Measurements from ENCODE around the gene HOXC9.
A peak's percentile ranks its signal among the peaks of the same experiment; 100 is the strongest.

The HOXC9 gene

DNA sequence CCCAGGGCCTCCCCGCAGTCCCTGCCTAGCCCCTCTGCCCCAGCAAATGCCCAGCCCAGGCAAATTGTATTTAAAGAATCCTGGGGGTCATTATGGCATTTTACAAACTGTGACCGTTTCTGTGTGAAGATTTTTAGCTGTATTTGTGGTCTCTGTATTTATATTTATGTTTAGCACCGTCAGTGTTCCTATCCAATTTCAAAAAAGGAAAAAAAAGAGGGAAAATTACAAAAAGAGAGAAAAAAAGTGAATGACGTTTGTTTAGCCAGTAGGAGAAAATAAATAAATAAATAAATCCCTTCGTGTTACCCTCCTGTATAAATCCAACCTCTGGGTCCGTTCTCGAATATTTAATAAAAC is 30.5 kb downstream of the HOXC9 start:
- Histone ChIP-seq H2BK120ac (ENCODE audit: low read depth, low read length) (no peak overlapping the region), H3K27ac (ENCODE audit: low read depth, low read length) (no peak overlapping the region), H3K79me2 (ENCODE audit: control insufficient read depth, insufficient read depth, low read length) (no peaks in the 10 kb centered on the region), H3K4me1 (ENCODE audit: control insufficient read depth, low read depth, low read length) (no peaks in the 10 kb centered on the region), H3K27me3 (ENCODE audit: insufficient read depth, low read length, poor library complexity) (peaks cover 87% of the 10 kb centered on the region), H3K9ac (ENCODE audit: low read length) (no peak overlapping the region), H2AK5ac (ENCODE audit: low read length) (no peak overlapping the region), H3K79me1 (ENCODE audit: low read length) (no peaks in the 10 kb centered on the region), H3K23ac (ENCODE audit: low read length) (no peak overlapping the region), H3K36me3 (ENCODE audit: control insufficient read depth, insufficient read depth, low read length) (no peaks in the 10 kb centered on the region), H2BK15ac (replicated peaks; ENCODE audit: low read depth) (no peak overlapping the region), H4K8ac (ENCODE audit: low read depth, low read length) (no peak overlapping the region), H4K5ac (ENCODE audit: low read length) (no peak overlapping the region), H3K4me3 (ENCODE audit: low read length) (no peak overlapping the region), H3K4ac (ENCODE audit: low read depth, low read length) (no peak overlapping the region), H3K18ac (ENCODE audit: low read length) (no peak overlapping the region), H3K56ac (ENCODE audit: low read length) (no peak overlapping the region), H3K4me2 (ENCODE audit: low read length) (no peak overlapping the region), H2BK5ac (ENCODE audit: low read length) (no peak overlapping the region)
- no CpG with 5 or more reads among the region's 7 CpGs for WGBS (ENCODE audit: extremely low coverage, insufficient coverage, low lambda C conversion rate)
- DNase-seq = no peak

DNA sequence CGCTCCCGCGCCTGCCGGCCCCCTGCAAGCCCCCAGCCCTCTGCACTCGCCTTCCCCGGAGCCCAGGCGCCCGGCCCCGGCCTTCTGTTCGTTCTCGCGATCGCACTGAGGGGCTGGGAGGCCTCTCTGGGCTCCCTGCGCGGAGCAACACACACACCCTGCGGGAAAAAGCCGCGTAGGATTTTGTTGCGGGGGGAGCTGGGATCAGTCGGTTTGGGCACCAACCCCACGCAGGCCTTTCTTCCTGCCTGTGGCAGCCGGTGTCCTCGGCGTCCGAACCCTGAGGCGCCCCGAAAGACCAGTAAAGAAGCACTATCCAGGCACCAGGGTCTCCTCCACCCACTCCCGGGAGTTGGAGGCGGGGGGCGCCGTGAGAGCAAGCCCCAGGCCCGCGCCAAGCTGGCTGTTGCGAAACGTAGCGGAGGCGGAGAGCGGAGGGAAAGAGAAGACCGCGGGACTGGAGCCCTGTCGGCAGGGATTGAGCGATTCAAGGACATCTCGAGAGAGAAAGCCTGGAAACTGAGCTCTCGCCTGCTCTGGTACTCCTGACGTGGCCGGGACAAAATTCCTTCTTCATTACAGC is 31.0 kb downstream of the HOXC9 start:
- DNase-seq = peak; percentile 80
- H2BK120ac ChIP-seq (ENCODE audit: low read depth, low read length) = no peak overlapping the region
- H3K4me2 ChIP-seq (ENCODE audit: low read length) = no peak overlapping the region
- no peak overlapping the region for H3K4ac ChIP-seq (ENCODE audit: low read depth, low read length)
- H3K36me3 ChIP-seq (ENCODE audit: control insufficient read depth, insufficient read depth, low read length) = no peaks in the 10 kb centered on the region
- H2AK5ac ChIP-seq (ENCODE audit: low read length) = no peak overlapping the region
- H3K4me1 ChIP-seq (ENCODE audit: control insufficient read depth, low read depth, low read length) = no peaks in the 10 kb centered on the region
- no peak overlapping the region for H3K4me3 ChIP-seq (ENCODE audit: low read length)
- H3K23ac ChIP-seq (ENCODE audit: low read length) = no peak overlapping the region
- peaks cover 87% of the 10 kb centered on the region for H3K27me3 ChIP-seq (ENCODE audit: insufficient read depth, low read length, poor library complexity)
- H3K79me1 ChIP-seq (ENCODE audit: low read length) = no peaks in the 10 kb centered on the region
- H2BK5ac ChIP-seq (ENCODE audit: low read length) = no peak overlapping the region
- no peak overlapping the region for H3K27ac ChIP-seq (ENCODE audit: low read depth, low read length)
- H3K9ac ChIP-seq (ENCODE audit: low read length) = no peak overlapping the region
- no CpG with 5 or more reads among the region's 46 CpGs for WGBS (ENCODE audit: extremely low coverage, insufficient coverage, low lambda C conversion rate)
- no peak overlapping the region for H2BK15ac ChIP-seq (replicated peaks; ENCODE audit: low read depth)
- H3K56ac ChIP-seq (ENCODE audit: low read length) = no peak overlapping the region
- H3K18ac ChIP-seq (ENCODE audit: low read length) = no peak overlapping the region
- no peaks in the 10 kb centered on the region for H3K79me2 ChIP-seq (ENCODE audit: control insufficient read depth, insufficient read depth, low read length)
- H4K8ac ChIP-seq (ENCODE audit: low read depth, low read length) = no peak overlapping the region
- no peak overlapping the region for H4K5ac ChIP-seq (ENCODE audit: low read length)

DNA sequence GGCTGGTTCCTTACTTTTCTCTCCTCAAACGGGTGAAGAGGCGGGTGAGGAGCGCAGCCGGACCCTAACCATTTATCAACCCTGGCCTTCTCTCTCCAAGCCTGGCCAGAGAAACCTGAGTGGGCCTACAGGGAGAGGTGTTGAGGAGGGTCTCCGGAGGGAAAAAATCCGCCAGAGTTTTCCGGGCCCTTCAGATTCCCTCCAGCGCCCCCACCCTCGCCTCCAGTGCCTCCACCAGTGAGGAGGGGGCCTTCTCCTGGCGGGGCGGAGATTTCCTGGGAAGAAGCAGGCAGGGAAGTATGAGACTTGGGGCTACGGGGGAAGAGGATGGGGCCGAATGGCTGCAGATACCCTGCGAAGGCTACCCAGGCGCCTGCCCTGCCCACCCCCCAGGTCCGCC is 31.5 kb downstream of the HOXC9 start:
- H4K8ac ChIP-seq (ENCODE audit: low read depth, low read length) = no peak overlapping the region
- H3K4me3 ChIP-seq (ENCODE audit: low read length) = no peak overlapping the region
- no peak overlapping the region for H2BK120ac ChIP-seq (ENCODE audit: low read depth, low read length)
- no peaks in the 10 kb centered on the region for H3K79me2 ChIP-seq (ENCODE audit: control insufficient read depth, insufficient read depth, low read length)
- no peak overlapping the region for H2BK15ac ChIP-seq (replicated peaks; ENCODE audit: low read depth)
- H3K4me1 ChIP-seq (ENCODE audit: control insufficient read depth, low read depth, low read length) = no peaks in the 10 kb centered on the region
- H2BK5ac ChIP-seq (ENCODE audit: low read length) = no peak overlapping the region
- H3K27ac ChIP-seq (ENCODE audit: low read depth, low read length) = no peak overlapping the region
- no peak overlapping the region for H3K9ac ChIP-seq (ENCODE audit: low read length)
- H3K23ac ChIP-seq (ENCODE audit: low read length) = no peak overlapping the region
- H3K36me3 ChIP-seq (ENCODE audit: control insufficient read depth, insufficient read depth, low read length) = no peaks in the 10 kb centered on the region
- H3K18ac ChIP-seq (ENCODE audit: low read length) = no peak overlapping the region
- H3K56ac ChIP-seq (ENCODE audit: low read length) = no peak overlapping the region
- H3K79me1 ChIP-seq (ENCODE audit: low read length) = no peaks in the 10 kb centered on the region
- WGBS (ENCODE audit: extremely low coverage, insufficient coverage, low lambda C conversion rate) = no CpG with 5 or more reads among the region's 16 CpGs
- H3K4ac ChIP-seq (ENCODE audit: low read depth, low read length) = no peak overlapping the region
- no peak overlapping the region for H4K5ac ChIP-seq (ENCODE audit: low read length)
- no peak overlapping the region for H3K4me2 ChIP-seq (ENCODE audit: low read length)
- H3K27me3 ChIP-seq (ENCODE audit: insufficient read depth, low read length, poor library complexity) = peaks cover 86% of the 10 kb centered on the region
- no peak for DNase-seq
- no peak overlapping the region for H2AK5ac ChIP-seq (ENCODE audit: low read length)

DNA sequence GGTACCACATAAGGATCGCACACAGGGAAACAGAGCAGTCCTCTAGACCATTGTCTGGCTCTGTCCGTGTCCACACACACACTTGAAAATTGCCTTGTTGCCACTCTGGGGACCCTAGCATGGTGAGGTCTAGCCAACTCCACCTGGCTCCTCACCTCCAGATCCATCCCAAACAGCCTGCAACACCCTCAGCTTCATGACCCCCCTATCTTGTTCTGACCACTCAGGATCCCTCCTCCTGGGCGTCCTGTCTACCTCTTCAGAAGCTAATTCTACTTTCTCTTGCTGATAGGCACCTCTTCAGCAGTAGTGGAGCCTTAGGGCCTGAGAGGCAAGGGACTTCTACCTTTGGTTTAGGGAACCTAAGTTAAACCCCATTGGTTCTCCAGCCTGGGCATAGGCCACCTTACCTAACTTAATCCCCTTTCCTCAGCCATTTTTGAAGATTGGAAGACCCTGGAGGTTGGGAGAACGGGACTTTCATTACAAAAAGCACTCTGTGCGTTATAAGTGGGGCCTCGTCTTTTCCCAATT is 32.2 kb downstream of the HOXC9 start:
- WGBS (ENCODE audit: extremely low coverage, insufficient coverage, low lambda C conversion rate) = no CpG with 5 or more reads among the region's 6 CpGs

DNA sequence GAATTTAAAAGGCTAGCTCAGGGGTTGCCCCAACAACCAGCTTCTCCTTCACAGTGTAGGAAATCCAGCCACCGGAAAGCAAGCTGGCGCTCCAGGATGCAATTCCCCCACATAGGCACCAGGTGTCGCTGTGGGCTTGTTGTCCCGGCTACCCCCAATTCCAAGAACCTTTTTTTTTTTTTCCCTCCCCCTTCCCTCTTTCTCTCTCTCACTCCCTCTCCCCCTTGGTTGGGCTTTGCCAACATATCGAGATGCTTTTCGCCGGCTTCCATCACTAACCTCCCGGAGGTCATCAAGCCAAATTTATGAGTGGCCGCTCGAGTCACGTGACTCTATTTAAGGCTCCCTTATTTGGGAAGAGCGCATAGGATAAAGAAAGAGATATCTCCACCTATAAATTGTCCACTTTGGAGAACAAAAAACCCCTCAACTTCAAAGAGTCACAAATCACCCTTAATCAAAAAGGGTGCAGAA is 32.7 kb downstream of the HOXC9 start, which contains the start of gene HOXC5:
TSS of gene HOXC5 (plus strand) at position 424 of the 474 bp plus-strand sequence. CDS start 73 bp downstream, outside the sequence.
- no peak within 1 kb of the TSS for H3K4ac ChIP-seq (ENCODE audit: low read depth, low read length)
- H3K9ac ChIP-seq (ENCODE audit: low read length) = no peak within 1 kb of the TSS
- no peak within 1 kb of the TSS for H2AK5ac ChIP-seq (ENCODE audit: low read length)
- peak; percentile 89 for DNase-seq
- H2BK15ac ChIP-seq (replicated peaks; ENCODE audit: low read depth) = no peak within 1 kb of the TSS
- no peak within 1 kb of the TSS for H3K18ac ChIP-seq (ENCODE audit: low read length)
- H2BK5ac ChIP-seq (ENCODE audit: low read length) = no peak within 1 kb of the TSS
- no CpG with 5 or more reads among the region's 12 CpGs for WGBS (ENCODE audit: extremely low coverage, insufficient coverage, low lambda C conversion rate)
- peaks cover 86% of the 10 kb centered on the region for H3K27me3 ChIP-seq (ENCODE audit: insufficient read depth, low read length, poor library complexity)
- H3K79me1 ChIP-seq (ENCODE audit: low read length) = no peaks in the 10 kb centered on the region
- H3K56ac ChIP-seq (ENCODE audit: low read length) = no peak within 1 kb of the TSS
- H4K8ac ChIP-seq (ENCODE audit: low read depth, low read length) = no peak within 1 kb of the TSS
- H2BK120ac ChIP-seq (ENCODE audit: low read depth, low read length) = no peak within 1 kb of the TSS
- H3K4me3 ChIP-seq (ENCODE audit: low read length) = no peak within 1 kb of the TSS
- H3K4me1 ChIP-seq (ENCODE audit: control insufficient read depth, low read depth, low read length) = no peaks in the 10 kb centered on the region
- no peak within 1 kb of the TSS for H4K5ac ChIP-seq (ENCODE audit: low read length)
- H3K27ac ChIP-seq (ENCODE audit: low read depth, low read length) = no peak within 1 kb of the TSS
- no peak within 1 kb of the TSS for H3K4me2 ChIP-seq (ENCODE audit: low read length)
- no peaks in the 10 kb centered on the region for H3K79me2 ChIP-seq (ENCODE audit: control insufficient read depth, insufficient read depth, low read length)
- no peak within 1 kb of the TSS for H3K23ac ChIP-seq (ENCODE audit: low read length)
- no peaks in the 10 kb centered on the region for H3K36me3 ChIP-seq (ENCODE audit: control insufficient read depth, insufficient read depth, low read length)

More for the DNA sequence above, 32.2 kb downstream of the HOXC9 start:
- Histone ChIP-seq H3K18ac (ENCODE audit: low read length) (no peak overlapping the region), H3K27me3 (ENCODE audit: insufficient read depth, low read length, poor library complexity) (peaks cover 86% of the 10 kb centered on the region), H3K4me2 (ENCODE audit: low read length) (no peak overlapping the region), H2BK120ac (ENCODE audit: low read depth, low read length) (no peak overlapping the region), H4K5ac (ENCODE audit: low read length) (no peak overlapping the region), H3K79me2 (ENCODE audit: control insufficient read depth, insufficient read depth, low read length) (no peaks in the 10 kb centered on the region), H3K9ac (ENCODE audit: low read length) (no peak overlapping the region), H2BK15ac (replicated peaks; ENCODE audit: low read depth) (no peak overlapping the region), H3K27ac (ENCODE audit: low read depth, low read length) (no peak overlapping the region), H3K56ac (ENCODE audit: low read length) (no peak overlapping the region), H2BK5ac (ENCODE audit: low read length) (no peak overlapping the region), H3K4me1 (ENCODE audit: control insufficient read depth, low read depth, low read length) (no peaks in the 10 kb centered on the region), H3K36me3 (ENCODE audit: control insufficient read depth, insufficient read depth, low read length) (no peaks in the 10 kb centered on the region), H3K4ac (ENCODE audit: low read depth, low read length) (no peak overlapping the region), H3K23ac (ENCODE audit: low read length) (no peak overlapping the region), H3K4me3 (ENCODE audit: low read length) (no peak overlapping the region), H3K79me1 (ENCODE audit: low read length) (no peaks in the 10 kb centered on the region), H2AK5ac (ENCODE audit: low read length) (no peak overlapping the region), H4K8ac (ENCODE audit: low read depth, low read length) (no peak overlapping the region)
- no peak for DNase-seq

All from mesendoderm (in vitro differentiated cells).